SK-N-SH treated with all-trans-retinoic acid at 6 μM for 48 hours (cell line): ENCODE data around the gene GIMAP5.

ENCODE experiments used
- ATAC-seq: fragments of 200-7000 bp; cut with Tn5 transposase; 3 replicates; pipeline ENCODE4 v1.9.1; 2020; ENCODE audit warnings: mild to moderate bottlenecking, moderate library complexity
- ARNTL ChIP-seq: fragments of 450-650 bp; formaldehyde crosslinking; IDR thresholded peaks from 2 replicates; pipeline ENCODE4 v1.5.0; 2020; ENCODE audit warnings: low read depth, mild to moderate bottlenecking, moderate library complexity, borderline replicate concordance
- BACH2 ChIP-seq: fragments of 250-450 bp; sonication (Bioruptor Pico); IDR thresholded peaks from 2 replicates; pipeline ENCODE4 v1.9.0; 2021; ENCODE audit warnings: mild to moderate bottlenecking, borderline replicate concordance
- CSDC2 ChIP-seq: fragments of 250-450 bp; sonication (Bioruptor Pico); IDR thresholded peaks from 2 replicates; pipeline ENCODE4 v1.5.0; 2020; ENCODE audit warnings: mild to moderate bottlenecking, moderate library complexity
- ESRRG ChIP-seq: fragments of 250-450 bp; sonication (Bioruptor Pico); IDR thresholded peaks from 2 replicates; pipeline ENCODE4 v1.6.1; 2021; ENCODE audit warnings: mild to moderate bottlenecking
- GLIS3 ChIP-seq: fragments of 250-450 bp; sonication (Bioruptor Pico); IDR thresholded peaks from 2 replicates; pipeline ENCODE4 v1.5.0; 2020; ENCODE audit warnings: mild to moderate bottlenecking, moderate library complexity
- ISL1 ChIP-seq: fragments of 250-450 bp; sonication (Bioruptor Pico); IDR thresholded peaks from 2 replicates; pipeline ENCODE4 v2.1.2; 2022; ENCODE audit warnings: mild to moderate bottlenecking, moderate library complexity
- OSR1 ChIP-seq: fragments of 250-450 bp; sonication (Bioruptor Pico); IDR thresholded peaks from 2 replicates; pipeline ENCODE4 v1.8.0; 2022; ENCODE audit warnings: moderate library complexity, mild to moderate bottlenecking, inconsistent platforms
- PPARA ChIP-seq: fragments of 250-450 bp; sonication (Bioruptor Pico); IDR thresholded peaks from 2 replicates; pipeline ENCODE4 v1.5.0; 2020; ENCODE audit warnings: mild to moderate bottlenecking, borderline replicate concordance
- RARB ChIP-seq: fragments of 250-450 bp; sonication (Bioruptor Pico); IDR thresholded peaks from 2 replicates; pipeline ENCODE4 v1.8.0; 2021; ENCODE audit warnings: mild to moderate bottlenecking, moderate library complexity
- SNAI2 ChIP-seq: fragments of 250-450 bp; sonication (Bioruptor Pico); IDR thresholded peaks from 2 replicates; pipeline ENCODE4 v1.5.0; 2020; ENCODE audit warnings: mild to moderate bottlenecking, moderate library complexity
- TCF4 ChIP-seq: fragments of 250-450 bp; sonication (Bioruptor Pico); IDR thresholded peaks from 2 replicates; pipeline ENCODE4 v1.8.0; 2021; ENCODE audit warnings: mild to moderate bottlenecking, moderate library complexity, borderline replicate concordance
- TOX ChIP-seq: fragments of 250-450 bp; sonication (Bioruptor Pico); IDR thresholded peaks from 2 replicates; pipeline ENCODE4 v1.8.0; 2021; ENCODE audit warnings: mild to moderate bottlenecking, moderate library complexity, borderline replicate concordance
- ZC3H10 ChIP-seq: fragments of 250-450 bp; sonication (Bioruptor Pico); IDR thresholded peaks from 2 replicates; pipeline ENCODE4 v1.5.1; 2021; ENCODE audit warnings: mild to moderate bottlenecking, moderate library complexity
- ZFP3 ChIP-seq: fragments of 250-450 bp; sonication (Bioruptor Pico); IDR thresholded peaks from 2 replicates; pipeline ENCODE4 v1.5.0; 2020; ENCODE audit warnings: mild to moderate bottlenecking, moderate library complexity
- ZFP30 ChIP-seq: fragments of 450-650 bp; formaldehyde crosslinking; IDR thresholded peaks from 2 replicates; pipeline ENCODE4 v1.5.0; 2022; ENCODE audit warnings: mild to moderate bottlenecking, moderate library complexity
- ZNF565 ChIP-seq: fragments of 450-650 bp; formaldehyde crosslinking; conservative IDR thresholded peaks from 2 replicates; pipeline ENCODE4 v1.5.0; 2020; ENCODE audit warnings: low read depth, mild to moderate bottlenecking, moderate library complexity
- ZNF8 ChIP-seq: fragments of 450-650 bp; formaldehyde crosslinking; IDR thresholded peaks from 2 replicates; pipeline ENCODE4 v1.5.0; 2020; ENCODE audit warnings: mild to moderate bottlenecking, moderate library complexity
- TF ChIP-seq, protein P1 (sequence below): fragments of 250-450 bp; sonication (Bioruptor Pico); IDR thresholded peaks from 2 replicates; pipeline ENCODE4 v1.5.1; 2020; ENCODE audit warnings: low read depth, mild to moderate bottlenecking, moderate library complexity
- TF ChIP-seq, protein P2 (sequence below): fragments of 250-450 bp; sonication (Bioruptor Pico); IDR thresholded peaks from 2 replicates; pipeline ENCODE4 v1.8.0; 2021; ENCODE audit warnings: low read depth, mild to moderate bottlenecking, moderate library complexity, borderline replicate concordance
- TF ChIP-seq, protein P3 (sequence below): fragments of 250-450 bp; sonication (Bioruptor Pico); IDR thresholded peaks from 2 replicates; pipeline ENCODE4 v1.8.0; 2020; ENCODE audit warnings: mild to moderate bottlenecking, moderate library complexity, borderline replicate concordance
- TF ChIP-seq, protein P4 (sequence below): fragments of 250-450 bp; sonication (Bioruptor Pico); IDR thresholded peaks from 2 replicates; pipeline ENCODE4 v1.5.0; 2020; ENCODE audit warnings: mild to moderate bottlenecking, moderate library complexity
- TF ChIP-seq, protein P5 (sequence below): fragments of 250-450 bp; sonication (Bioruptor Pico); IDR thresholded peaks from 2 replicates; pipeline ENCODE4 v1.5.1; 2021; ENCODE audit warnings: mild to moderate bottlenecking, moderate library complexity

Gene GIMAP5

DNA sequence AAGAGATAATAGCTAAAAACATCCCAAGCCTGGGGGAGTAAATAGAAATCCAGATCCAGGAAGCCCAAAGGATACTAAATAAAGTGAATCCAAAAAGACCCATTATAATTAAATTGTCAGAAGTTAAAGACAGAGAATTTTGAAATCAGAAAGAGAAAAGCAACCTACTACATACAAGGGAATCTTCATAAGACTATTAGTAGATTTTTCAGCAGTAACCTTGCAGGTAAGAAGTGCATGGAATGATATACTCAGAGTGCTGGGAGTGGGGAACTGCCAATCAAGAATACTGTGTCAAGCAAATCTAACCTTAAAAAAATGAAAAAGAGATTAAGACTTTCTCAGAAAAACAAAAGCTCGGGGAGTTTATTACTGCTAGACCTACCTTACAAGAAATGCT, 34.0 kb upstream of the GIMAP5 start:
- TF ChIP-seq RARB, result no peak
- no peak for TF ChIP-seq TOX
- no peak for TF ChIP-seq ZNF565 (CRISPR knock-in tag)
- no peak for TF ChIP-seq CSDC2 (CRISPR knock-in tag)
- no peak for TF ChIP-seq OSR1 (CRISPR knock-in tag)
- TF ChIP-seq, protein P1, sequence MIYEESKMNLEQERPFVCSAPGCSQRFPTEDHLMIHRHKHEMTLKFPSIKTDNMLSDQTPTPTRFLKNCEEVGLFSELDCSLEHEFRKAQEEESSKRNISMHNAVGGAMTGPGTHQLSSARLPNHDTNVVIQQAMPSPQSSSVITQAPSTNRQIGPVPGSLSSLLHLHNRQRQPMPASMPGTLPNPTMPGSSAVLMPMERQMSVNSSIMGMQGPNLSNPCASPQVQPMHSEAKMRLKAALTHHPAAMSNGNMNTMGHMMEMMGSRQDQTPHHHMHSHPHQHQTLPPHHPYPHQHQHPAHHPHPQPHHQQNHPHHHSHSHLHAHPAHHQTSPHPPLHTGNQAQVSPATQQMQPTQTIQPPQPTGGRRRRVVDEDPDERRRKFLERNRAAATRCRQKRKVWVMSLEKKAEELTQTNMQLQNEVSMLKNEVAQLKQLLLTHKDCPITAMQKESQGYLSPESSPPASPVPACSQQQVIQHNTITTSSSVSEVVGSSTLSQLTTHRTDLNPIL (CRISPR knock-in tag), result no peak
- no peak for TF ChIP-seq ZFP3 (CRISPR knock-in tag)
- TF ChIP-seq, protein P2, sequence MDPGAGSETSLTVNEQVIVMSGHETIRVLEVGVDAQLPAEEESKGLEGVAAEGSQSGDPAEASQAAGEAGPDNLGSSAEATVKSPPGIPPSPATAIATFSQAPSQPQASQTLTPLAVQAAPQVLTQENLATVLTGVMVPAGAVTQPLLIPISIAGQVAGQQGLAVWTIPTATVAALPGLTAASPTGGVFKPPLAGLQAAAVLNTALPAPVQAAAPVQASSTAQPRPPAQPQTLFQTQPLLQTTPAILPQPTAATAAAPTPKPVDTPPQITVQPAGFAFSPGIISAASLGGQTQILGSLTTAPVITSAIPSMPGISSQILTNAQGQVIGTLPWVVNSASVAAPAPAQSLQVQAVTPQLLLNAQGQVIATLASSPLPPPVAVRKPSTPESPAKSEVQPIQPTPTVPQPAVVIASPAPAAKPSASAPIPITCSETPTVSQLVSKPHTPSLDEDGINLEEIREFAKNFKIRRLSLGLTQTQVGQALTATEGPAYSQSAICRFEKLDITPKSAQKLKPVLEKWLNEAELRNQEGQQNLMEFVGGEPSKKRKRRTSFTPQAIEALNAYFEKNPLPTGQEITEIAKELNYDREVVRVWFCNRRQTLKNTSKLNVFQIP (CRISPR knock-in tag), result no peak
- TF ChIP-seq PPARA (CRISPR knock-in tag), result no peak
- no peak for TF ChIP-seq ISL1
- TF ChIP-seq ZFP30 (CRISPR knock-in tag), result no peak
- no peak for TF ChIP-seq BACH2 (CRISPR knock-in tag)
- no peak for TF ChIP-seq TCF4 (CRISPR knock-in tag)
- TF ChIP-seq, protein P3, sequence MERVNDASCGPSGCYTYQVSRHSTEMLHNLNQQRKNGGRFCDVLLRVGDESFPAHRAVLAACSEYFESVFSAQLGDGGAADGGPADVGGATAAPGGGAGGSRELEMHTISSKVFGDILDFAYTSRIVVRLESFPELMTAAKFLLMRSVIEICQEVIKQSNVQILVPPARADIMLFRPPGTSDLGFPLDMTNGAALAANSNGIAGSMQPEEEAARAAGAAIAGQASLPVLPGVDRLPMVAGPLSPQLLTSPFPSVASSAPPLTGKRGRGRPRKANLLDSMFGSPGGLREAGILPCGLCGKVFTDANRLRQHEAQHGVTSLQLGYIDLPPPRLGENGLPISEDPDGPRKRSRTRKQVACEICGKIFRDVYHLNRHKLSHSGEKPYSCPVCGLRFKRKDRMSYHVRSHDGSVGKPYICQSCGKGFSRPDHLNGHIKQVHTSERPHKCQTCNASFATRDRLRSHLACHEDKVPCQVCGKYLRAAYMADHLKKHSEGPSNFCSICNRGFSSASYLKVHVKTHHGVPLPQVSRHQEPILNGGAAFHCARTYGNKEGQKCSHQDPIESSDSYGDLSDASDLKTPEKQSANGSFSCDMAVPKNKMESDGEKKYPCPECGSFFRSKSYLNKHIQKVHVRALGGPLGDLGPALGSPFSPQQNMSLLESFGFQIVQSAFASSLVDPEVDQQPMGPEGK (CRISPR knock-in tag), result no peak
- no peak for TF ChIP-seq ZC3H10 (CRISPR knock-in tag)
- TF ChIP-seq ARNTL (CRISPR knock-in tag), result no peak
- no peak for TF ChIP-seq ESRRG (CRISPR knock-in tag)
- TF ChIP-seq, protein P4, sequence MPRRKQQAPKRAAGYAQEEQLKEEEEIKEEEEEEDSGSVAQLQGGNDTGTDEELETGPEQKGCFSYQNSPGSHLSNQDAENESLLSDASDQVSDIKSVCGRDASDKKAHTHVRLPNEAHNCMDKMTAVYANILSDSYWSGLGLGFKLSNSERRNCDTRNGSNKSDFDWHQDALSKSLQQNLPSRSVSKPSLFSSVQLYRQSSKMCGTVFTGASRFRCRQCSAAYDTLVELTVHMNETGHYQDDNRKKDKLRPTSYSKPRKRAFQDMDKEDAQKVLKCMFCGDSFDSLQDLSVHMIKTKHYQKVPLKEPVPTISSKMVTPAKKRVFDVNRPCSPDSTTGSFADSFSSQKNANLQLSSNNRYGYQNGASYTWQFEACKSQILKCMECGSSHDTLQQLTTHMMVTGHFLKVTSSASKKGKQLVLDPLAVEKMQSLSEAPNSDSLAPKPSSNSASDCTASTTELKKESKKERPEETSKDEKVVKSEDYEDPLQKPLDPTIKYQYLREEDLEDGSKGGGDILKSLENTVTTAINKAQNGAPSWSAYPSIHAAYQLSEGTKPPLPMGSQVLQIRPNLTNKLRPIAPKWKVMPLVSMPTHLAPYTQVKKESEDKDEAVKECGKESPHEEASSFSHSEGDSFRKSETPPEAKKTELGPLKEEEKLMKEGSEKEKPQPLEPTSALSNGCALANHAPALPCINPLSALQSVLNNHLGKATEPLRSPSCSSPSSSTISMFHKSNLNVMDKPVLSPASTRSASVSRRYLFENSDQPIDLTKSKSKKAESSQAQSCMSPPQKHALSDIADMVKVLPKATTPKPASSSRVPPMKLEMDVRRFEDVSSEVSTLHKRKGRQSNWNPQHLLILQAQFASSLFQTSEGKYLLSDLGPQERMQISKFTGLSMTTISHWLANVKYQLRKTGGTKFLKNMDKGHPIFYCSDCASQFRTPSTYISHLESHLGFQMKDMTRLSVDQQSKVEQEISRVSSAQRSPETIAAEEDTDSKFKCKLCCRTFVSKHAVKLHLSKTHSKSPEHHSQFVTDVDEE (CRISPR knock-in tag), result no peak
- TF ChIP-seq, all 23 proteins: peak for 0
- no peak for ATAC-seq

DNA sequence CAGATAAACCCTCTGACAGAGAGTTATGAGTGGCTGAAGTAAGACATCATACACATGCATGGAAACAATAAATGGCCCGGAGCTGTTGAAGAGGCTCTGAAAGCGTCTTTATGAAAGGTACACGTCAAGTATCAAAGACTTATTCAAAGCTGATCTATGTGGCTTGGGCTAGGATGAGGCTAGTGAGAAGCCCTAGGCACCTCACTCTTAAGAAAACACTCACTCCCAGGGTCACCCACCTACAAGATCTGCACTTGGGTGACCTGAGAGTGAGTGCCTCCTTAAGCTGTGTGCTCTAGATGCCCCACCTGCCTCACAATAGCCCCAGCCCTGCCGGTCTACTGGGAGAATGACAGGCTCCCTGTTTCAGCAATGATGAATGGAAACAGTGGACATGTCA, 21.9 kb upstream of the GIMAP5 start:
- no peak for ATAC-seq
- TF ChIP-seq, protein P4 (CRISPR knock-in tag), result no peak
- no peak for TF ChIP-seq ARNTL (CRISPR knock-in tag)
- TF ChIP-seq ZFP3 (CRISPR knock-in tag), result no peak
- no peak for TF ChIP-seq SNAI2
- no peak for TF ChIP-seq ZNF8 (CRISPR knock-in tag)
- TF ChIP-seq GLIS3, result no peak
- TF ChIP-seq TCF4 (CRISPR knock-in tag), result no peak
- TF ChIP-seq ZFP30 (CRISPR knock-in tag), result no peak
- TF ChIP-seq, protein P3 (CRISPR knock-in tag), result no peak
- TF ChIP-seq CSDC2 (CRISPR knock-in tag), result no peak
- TF ChIP-seq ZNF565 (CRISPR knock-in tag), result no peak
- no peak for TF ChIP-seq RARB
- TF ChIP-seq, protein P2 (CRISPR knock-in tag), result no peak
- no peak for TF ChIP-seq ISL1
- TF ChIP-seq, protein P5, sequence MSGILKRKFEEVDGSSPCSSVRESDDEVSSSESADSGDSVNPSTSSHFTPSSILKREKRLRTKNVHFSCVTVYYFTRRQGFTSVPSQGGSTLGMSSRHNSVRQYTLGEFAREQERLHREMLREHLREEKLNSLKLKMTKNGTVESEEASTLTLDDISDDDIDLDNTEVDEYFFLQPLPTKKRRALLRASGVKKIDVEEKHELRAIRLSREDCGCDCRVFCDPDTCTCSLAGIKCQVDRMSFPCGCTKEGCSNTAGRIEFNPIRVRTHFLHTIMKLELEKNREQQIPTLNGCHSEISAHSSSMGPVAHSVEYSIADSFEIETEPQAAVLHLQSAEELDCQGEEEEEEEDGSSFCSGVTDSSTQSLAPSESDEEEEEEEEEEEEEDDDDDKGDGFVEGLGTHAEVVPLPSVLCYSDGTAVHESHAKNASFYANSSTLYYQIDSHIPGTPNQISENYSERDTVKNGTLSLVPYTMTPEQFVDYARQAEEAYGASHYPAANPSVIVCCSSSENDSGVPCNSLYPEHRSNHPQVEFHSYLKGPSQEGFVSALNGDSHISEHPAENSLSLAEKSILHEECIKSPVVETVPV, result no peak
- no peak for TF ChIP-seq TOX
